Measurements from ENCODE around the gene ORM1.
"Not testable (repeated sequence)": the region's sequence is repeated elsewhere in the genome, so short reads cannot be mapped to it uniquely, and the experiment has no call there.

The ORM1 gene

DNA sequence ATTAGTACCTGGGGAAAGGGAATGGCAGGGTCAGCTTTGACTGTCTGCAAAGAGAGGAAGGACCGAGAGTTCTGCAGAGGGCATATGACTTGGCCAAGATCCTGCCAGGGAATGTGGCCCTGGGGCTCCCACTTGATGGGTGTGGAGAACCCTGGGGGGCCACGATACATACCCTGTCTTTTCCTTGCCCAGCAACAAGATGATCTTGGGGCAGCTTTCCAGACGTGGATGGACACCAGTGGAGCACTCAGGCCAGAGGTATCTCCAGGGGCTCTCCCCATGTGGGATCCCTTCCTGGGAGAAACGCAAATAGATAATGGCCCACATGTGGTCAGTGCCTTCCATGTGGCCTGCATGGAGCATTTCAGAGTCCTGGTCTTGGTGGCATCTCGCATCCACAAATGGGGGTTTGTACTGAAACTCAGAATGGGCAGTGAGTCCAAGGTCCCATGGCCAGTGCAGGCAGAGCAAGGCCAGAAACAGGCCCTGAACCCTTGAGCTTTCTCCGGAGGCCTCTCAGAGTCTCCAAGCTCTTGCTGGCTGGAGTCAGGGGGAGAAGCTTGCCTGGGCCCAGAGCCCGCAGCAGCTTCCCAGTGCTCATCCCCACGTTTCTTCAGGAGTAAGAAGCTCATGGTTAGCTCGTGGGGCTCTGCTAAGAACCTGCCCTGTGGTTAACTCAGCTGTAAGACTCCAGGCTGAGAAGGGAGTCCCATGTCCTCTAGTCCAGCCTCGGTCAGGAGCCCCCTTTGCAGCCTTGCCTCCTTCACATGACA lies 18.3 kb upstream of the ORM1 start:
- DNase-seq (ENCODE audit: low read depth in 1 of 2, low spot score in 1 of 2), result no peak

GRCh38 chr9:114307899-114308267 lies 15.0 kb upstream of the ORM1 start:
- DNase-seq (ENCODE audit: low read depth in 1 of 2, low spot score in 1 of 2), result no peak

- DNase-seq (ENCODE audit: low read depth in 1 of 2, low spot score in 1 of 2), result no peak
Measured at GRCh38 chr9:114308361-114308950, 14.4 kb upstream of the ORM1 start.

- no peak for DNase-seq (ENCODE audit: low read depth in 1 of 2, low spot score in 1 of 2)
Measured at GRCh38 chr9:114309096-114309495, 13.8 kb upstream of the ORM1 start.

DNA sequence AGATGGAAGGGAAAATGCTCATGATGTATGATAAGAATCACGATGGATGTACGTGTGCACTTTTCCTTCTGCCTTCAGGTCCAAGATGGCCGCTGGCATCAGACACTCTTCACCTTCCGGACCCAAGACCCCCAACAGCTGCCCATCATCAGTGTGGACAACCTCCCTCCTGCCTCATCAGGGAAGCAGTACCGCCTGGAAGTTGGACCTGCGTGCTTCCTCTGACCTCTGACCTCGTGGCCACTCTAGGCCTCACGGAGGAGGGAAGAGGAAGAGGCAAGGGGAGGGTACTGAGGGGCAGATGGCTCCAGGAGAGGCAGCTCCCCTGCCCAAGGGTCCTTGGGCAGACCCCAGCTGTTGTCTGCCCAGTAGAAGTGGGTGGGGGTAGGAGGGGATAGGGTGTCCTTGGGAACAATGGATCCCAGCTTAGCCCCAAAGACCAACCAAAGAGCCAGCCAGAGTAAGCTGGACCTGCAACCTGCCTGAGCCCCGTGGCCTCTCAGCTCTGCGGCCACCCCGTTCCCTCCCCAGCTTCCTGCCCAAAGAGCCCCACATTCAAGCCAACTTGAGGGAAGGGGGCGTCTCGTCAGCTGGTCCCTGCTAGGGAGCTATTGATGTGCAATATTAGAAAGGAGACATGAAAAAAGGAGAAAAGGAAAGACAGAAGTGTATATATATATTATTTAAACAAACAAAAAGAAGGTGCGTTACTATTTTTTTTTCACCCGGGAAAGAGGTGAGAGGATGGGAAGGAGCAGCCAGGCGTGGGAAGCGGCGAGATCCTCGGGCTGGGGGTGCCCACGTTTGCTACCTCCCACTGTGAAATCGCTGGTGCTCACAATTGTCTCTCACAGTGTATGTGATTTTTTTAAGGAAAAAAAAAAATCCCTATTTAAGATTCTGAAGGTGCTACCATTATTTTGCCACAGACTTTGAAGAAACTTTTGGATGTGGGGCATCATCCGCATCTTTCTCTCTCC lies 12.1 kb upstream of the ORM1 start:
- no peak for DNase-seq (ENCODE audit: low read depth in 1 of 2, low spot score in 1 of 2)

GRCh38 chr9:114311571-114312512 lies 11.1 kb upstream of the ORM1 start:
- DNase-seq (ENCODE audit: low read depth in 1 of 2, low spot score in 1 of 2), result no peak

GRCh38 chr9:114312513-114312875 lies 10.4 kb upstream of the ORM1 start:
- no peak for DNase-seq (ENCODE audit: low read depth in 1 of 2, low spot score in 1 of 2)

- DNase-seq (ENCODE audit: low read depth in 1 of 2, low spot score in 1 of 2), result no peak
Measured at GRCh38 chr9:114313186-114313585, 9.7 kb upstream of the ORM1 start.

- no peak for DNase-seq (ENCODE audit: low read depth in 1 of 2, low spot score in 1 of 2)
Measured at GRCh38 chr9:114314256-114314867, 8.5 kb upstream of the ORM1 start.

- DNase-seq (ENCODE audit: low read depth in 1 of 2, low spot score in 1 of 2), result no peak
Measured at GRCh38 chr9:114314881-114315722, 7.8 kb upstream of the ORM1 start.

DNA sequence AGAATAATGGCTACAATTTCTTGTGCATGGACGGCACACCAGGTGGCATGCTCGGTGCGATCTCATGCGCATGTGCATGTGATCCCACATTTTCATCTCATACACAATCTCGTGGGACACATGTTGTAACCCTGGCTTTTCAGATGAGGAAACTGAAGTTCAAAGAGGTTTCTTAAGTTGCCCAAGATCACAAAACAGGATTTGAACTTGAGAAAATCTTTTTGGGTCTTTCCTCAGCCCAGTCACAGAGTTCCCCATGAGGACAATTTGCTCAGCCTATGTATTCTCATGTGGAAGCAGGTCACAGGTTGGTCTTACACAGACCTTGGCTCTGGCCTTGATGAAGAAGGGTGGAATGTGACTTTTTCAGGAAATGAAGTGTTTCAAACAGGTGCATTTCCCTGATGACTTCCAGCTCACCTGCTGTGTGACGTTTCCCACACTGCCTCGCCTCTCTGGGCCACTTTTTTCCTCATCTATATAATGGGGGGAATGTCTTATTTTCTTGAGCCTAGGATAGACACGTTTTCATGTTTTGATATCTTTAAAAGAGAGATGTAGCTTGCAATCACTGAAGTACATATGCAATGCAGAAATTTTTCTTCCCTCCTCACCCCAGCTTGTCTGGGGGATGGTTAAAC lies 7.1 kb upstream of the ORM1 start:
- DNase-seq (ENCODE audit: low read depth in 1 of 2, low spot score in 1 of 2), result no peak

DNA sequence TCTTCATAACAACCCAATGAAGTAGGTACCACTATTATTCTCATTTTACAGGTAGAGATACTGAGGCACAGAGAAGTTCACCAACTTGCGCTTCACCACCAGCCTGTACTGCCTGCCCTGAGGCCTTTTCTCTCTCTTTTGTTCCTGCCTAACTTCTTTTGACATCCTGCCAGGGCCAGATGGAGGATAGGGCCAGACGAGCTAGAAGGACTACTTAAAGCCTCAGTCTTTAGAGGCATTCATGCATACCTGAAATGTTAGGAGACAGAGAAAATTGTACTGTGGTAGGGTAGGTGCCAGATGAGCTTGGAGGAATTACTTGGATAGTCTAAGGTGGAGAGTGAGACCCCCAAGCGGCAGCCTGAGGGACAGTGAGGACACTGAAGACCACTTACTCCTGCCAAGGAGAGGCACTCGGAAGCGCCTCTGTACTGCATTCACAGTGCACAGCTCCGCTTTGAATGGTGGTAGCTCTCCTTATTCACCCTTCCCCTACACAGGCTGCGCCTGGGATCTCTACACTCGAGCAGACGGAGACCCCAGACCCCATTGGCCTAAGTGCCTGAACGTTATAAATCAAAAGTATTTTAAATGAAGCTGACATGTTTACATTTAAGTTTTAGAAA lies 6.2 kb upstream of the ORM1 start:
- no peak for DNase-seq (ENCODE audit: low read depth in 1 of 2, low spot score in 1 of 2)

DNA sequence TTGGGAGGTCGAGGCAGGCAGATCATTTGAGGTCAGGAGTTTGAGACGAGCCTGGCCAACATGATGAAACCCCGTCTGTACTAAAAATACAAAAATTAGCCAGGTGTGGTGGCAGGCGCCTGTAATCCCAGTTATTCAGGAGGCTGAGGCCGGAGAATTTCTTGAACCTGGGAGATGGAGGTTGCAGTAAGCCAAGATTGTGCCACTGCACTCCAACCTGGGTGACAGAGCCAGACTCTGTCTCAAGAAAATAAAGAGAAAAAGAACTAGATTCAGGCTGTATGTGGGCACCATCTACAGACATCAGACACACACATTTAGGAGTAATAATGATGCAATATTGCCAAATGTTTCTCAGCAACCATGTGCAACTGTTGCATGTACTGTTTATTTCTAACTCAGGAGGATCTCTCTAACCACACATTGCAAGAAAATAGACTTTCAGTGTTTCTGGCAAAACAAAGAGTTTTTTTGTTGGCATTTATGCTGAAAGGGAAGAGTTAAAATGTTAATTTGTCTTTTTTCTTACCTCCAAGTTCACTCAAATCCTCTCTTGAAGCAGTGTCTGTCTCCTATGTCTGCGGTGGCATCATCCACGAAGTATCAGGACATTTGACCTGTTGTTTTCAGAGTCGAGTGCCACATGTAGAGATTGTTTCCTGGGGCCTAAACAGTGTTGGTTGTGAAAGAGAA lies 5.1 kb upstream of the ORM1 start:
- no peak for DNase-seq (ENCODE audit: low read depth in 1 of 2, low spot score in 1 of 2)

DNA sequence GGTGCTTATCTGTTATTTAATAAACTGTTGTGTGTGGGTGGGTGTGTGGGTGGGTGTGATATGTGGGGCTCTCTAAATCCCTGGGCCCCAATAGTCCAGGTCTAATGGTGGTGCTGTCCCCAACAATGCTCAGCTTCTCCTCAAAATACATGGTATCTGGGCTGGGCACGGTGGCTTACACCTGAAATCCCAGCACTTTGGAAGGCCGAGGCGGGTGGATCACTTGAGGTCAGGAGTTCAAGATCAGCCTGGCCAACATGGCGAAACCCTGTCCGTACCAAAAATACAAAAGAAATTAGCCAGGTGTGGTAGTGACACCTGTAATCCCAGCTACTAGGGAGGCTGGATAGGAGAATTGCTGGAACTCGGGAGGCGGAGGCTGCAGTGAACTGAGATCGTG lies 4.5 kb upstream of the ORM1 start:
- DNase-seq (ENCODE audit: low read depth in 1 of 2, low spot score in 1 of 2), result no peak

- no peak for DNase-seq (ENCODE audit: low read depth in 1 of 2, low spot score in 1 of 2)
Measured at GRCh38 chr9:114319147-114319546, 3.8 kb upstream of the ORM1 start.

GRCh38 chr9:114320710-114321109 lies 2.2 kb upstream of the ORM1 start:
- not testable (repeated sequence) for DNase-seq (ENCODE audit: low read depth in 1 of 2, low spot score in 1 of 2)

- DNase-seq (ENCODE audit: low read depth in 1 of 2, low spot score in 1 of 2), result no peak
Measured at GRCh38 chr9:114321759-114322158, 1.1 kb upstream of the ORM1 start.

Measured in activated T-helper 1 cell treated with anti-CD3 and anti-CD28 coated beads, Interleukin-2, amount 50 U/mL, for 16 hours (primary cell).